Measurements from ENCODE around the gene NUP210L.

NUP210L gene

DNA sequence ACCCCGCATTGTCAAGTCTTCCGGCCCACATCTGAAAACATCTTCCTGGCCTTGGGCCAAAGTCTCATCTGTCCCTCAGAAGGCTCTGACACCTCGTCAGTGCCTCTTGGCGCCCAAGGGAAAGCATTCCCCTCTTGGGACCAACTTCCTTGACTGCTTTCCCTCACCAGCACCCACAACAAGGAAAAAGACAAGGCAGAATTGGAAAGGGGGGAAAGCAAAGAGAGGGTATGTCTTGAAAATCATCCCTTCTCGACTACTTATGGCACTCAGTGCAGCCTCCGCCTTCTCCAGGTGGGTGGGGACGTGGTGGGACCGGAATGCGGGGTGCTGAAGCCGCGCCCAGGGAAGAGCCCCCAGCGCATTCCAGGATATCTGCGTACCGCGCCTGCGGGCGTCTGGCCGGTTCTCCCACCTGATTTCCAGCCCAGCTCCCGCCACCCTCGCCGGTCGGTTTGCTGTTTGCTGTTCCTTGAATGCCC, 191.0 kb downstream of the NUP210L start:
- DNase-seq (ENCODE audit: low read depth), result no peak

DNA sequence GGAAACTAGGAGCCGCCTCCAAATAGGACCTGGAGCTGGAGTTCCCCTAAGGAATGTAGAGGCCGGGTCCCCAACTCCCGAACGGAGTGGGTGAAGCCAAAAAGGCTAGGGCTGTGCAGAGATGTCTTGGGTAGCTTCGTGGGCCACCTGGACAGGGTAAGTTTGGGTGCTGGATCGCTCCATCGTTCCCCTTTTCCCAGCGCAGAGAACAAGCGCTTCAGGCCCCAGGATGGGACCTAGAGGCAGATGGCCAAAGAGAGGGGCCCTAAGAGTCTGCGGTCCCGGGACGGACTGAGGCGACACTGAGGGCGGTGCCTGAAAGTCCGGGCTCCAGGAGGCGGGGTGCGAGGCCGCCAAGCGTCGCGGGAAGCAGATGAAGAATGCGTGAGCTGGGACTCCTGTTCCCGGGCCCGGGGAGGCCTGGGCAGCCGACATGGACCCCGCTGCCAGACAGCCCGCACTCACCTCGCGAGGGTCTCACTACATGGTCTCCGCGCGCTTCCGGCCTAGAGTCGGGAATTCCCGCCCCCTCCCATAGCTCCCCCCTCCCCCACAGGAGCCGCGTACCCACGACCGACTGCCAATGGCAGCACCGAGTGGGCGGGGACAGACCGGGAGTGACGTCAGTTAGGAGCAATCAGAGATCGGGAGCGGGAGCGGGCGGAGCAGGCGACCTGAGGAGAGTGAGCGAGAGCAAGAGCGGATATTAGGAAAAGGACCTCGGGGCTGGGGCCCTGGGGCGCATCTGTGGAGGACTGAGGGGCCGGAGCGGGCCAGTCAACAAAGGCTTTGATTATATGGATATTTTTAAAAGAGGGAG, 191.6 kb downstream of the NUP210L start, which contains the start of gene SLC39A1:
TSS of gene SLC39A1 (minus strand) at position 508 of the 820 bp plus-strand sequence. CDS start 822 bp downstream, outside the sequence.
- DNase-seq (ENCODE audit: low read depth), result peak; percentile 91

DNA sequence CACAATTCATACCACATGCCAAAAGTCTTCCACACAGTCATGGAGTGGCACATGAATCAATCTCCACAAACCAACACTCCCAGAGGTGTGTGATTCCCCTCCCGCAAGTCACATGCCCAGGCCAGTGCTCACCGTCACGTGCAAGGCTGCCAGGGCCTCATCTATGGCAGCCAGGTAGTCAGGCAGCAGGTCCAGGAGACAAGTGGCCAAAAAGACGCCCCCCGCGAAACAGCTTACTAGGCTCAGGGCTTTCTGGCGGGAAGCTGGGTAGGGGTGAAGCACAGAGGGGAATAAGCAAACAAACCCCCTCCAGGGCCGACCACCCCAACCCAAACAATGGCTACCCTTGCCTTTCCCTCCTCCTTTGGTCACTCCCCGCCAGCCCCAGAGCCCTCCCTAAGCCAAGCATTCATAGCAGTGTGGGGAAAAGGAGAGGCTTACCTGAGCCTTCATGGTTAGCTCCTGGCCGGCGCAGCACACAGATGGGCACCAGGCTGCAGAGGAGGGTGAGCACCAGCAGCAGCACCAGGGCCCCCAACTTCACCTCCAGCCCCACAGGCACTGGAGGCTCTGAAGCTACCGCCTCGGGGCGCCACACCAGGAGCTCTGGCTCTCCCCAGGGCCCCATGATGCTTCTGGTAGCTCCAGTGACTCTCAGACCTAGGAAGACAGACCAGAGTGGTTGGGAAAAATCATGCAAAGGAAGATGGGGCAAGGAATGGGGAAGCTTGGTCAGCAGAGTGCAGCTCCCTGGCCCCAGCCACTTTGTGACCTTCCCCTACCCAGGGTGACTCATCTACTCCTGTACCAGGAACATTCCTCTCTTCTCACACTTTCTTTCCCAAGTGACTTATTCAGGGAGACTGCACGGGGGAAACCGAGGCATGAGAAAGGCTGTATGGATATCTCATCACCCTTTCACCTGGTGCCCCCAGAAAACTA, 192.5 kb downstream of the NUP210L start:
- DNase-seq (ENCODE audit: low read depth), result no peak

DNA sequence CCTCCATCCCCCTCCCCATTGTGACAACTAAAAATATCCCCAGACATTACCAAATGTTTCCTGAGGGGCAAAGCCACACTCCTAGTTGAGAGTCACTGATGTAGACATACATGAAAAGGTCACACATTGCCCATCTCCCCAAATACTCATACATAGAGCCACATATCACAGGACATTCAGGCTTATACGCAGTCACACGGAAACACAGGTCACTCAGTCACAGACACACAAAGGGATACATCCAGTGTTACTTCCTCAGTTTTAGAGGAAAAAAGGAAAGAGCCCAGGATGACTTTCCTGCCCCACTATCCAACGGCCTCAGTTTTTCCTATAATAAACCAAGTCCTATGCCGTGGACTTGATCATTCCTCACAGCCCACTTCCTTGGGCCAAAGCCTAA, 193.5 kb downstream of the NUP210L start:
- no peak for DNase-seq (ENCODE audit: low read depth)

DNA sequence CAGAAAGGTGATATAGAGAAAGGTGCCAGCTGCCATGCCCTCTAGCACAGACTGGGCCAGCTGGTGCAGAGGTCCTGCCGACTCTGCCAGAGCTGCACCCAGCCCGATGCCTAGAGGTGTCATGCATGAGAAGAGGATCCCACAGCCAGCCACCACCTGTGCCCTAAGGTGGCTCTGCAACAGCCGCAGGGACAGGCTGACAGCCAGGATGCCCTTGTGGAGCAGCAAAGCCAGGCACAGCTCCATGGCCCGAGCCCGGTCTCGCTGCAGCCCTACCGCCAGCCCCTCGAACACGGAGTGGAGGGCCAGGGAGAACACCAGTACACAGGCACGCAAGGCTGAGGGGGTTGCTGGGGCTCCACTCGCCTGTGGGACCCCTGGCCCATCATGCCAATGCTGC, 194.7 kb downstream of the NUP210L start:
- no peak for DNase-seq (ENCODE audit: low read depth)

DNA sequence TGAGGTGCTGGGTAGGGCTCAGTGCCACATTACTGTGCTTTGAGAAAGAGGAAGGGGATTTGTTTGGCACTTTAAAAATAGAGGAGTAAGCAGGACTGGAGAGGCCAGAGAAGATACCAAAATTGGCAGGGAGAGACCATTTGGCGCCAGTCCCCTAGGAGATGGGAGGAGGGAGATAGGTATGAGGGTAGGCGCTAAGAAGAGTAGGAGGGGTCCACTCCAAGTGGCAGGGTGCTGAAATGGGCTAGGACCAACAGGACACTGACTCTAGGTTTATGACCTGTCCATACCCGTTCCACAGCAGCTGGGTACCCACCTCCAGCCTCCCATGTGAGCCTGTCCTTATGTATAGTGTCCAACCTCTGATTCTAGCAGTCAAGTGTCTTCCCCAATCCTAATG, 195.4 kb downstream of the NUP210L start:
- no peak for DNase-seq (ENCODE audit: low read depth)

DNA sequence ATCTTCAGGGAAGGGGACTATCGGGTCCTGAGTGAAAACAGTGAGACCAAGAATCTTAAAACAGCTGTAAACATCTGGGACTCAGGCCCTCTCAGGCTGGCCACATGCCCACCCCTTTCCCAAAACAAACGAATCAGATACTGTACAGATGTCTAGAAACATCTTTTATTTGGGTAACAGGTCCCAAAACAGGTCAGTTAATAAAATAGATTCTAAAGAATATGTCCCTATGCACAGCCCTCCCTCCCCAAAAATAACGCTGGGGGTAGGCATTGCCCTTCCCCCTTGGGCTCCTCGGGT, 196.0 kb downstream of the NUP210L start:
- DNase-seq (ENCODE audit: low read depth), result no peak

DNA sequence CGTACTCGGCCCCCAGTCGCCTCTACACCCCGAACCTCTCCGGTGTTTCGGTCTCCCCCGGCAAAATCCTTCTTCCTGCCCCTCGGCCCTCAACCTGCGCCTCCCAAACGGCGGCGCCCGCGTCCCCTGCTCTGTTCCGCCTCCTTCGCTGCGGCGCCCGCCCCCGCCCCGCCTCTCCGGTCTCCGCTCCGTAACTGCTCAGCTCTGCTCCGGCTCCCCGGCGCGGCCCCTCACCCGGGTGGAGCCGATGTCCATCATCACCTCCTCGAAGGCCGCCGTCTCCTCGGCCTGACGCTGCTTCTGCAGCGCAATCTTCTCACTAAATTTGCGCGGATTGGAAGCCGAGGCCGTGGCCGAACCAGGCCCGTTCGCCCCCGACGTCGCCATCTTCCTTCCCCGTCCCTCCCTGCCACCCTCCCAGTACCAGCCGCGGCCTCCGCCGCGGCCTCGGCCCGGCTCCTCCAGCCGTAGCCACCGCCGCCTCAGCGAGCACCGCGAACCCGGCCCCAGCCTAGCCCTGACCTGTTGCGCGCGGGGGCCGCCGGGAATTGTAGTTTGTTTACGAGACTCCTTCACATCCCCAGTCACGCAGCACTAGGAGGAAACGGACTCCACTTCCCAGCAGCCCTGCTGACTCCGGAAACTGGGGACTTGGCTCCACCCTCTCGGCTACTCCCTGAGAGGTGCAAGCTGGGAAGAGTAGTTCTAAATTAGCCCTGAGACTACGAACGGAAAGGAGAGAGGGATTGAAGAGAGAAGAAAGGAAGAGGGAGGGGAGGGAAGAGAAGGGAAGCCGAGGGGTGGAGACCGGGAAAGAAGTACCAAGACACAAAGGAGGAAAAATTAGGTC, 196.5 kb downstream of the NUP210L start, which contains the start of gene CRTC2:
TSS of gene CRTC2 (minus strand) at position 502 of the 850 bp plus-strand sequence. CDS start at position 387, 115 bp downstream.
- DNase-seq (ENCODE audit: low read depth), result peak; percentile 94

DNA sequence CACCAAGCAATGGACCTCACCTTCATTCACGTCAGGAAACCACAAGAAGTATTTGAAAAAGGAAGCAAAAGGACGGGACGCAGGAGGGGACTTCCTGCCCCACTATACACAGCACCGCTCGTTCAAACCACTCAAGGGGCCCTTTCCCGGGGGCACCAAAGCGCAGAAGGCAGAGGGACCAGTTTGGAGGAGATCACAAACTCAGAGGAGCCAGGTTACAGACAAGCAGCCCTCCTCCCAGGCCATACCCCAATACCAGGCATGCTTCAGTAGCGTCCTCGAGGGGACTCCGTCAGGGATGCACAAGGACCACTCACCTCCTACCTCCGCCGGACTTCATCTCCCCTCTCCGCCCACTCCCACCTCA, 197.1 kb downstream of the NUP210L start:
- DNase-seq (ENCODE audit: low read depth), result no peak

DNA sequence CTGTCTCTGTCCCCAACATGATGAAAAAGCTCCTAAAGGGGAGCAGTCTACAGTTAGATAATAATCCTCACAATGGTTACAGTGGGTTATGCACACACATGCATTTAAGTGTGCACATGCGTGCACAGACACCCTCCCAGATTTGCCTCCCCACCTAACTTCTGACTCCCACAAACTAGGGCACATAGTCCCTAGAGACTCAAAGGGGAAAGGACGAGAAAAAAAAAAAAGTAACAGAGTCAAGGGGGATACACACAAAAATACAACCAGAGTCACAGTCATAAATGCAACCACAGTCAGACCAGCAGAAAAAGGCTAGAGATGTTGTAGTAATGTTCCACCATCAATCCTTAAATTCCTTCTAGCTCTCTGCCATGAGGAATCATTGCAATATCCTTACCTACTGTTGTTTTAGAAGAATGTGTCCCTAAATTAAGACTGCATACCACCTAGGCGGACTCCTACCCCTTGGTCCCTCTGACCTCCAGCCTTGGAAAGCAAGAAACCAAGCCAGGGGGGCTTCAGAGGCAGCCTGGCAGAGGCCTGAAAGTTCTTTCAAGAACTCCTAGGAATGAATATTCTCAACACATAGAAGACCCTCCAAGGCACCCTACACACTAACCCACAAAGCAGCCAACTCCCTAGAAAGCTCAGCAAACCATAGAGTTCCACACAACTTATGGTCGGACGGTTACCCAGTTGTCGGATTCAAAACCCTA, 197.7 kb downstream of the NUP210L start:
- DNase-seq (ENCODE audit: low read depth), result no peak

DNA sequence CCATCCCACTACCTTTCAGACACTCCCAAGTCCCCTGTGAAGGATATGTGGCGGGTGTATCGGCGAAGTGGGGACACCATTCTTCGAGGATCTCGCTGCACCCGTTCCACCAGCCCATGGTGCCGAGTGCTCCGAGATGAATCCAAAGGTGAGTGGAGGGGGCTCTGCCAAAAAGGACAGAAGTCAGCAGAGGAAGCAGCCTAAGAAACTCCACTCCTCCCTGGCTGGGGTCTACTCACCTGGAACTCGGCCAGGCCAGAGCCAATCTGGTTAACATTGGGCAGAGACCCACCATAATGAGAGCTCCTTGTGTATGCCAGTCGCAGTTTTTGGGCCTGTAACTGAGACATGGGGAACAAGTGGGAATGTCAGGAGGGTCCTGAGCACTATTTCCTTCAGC, 200.0 kb downstream of the NUP210L start:
- no peak for DNase-seq (ENCODE audit: low read depth)

DNA sequence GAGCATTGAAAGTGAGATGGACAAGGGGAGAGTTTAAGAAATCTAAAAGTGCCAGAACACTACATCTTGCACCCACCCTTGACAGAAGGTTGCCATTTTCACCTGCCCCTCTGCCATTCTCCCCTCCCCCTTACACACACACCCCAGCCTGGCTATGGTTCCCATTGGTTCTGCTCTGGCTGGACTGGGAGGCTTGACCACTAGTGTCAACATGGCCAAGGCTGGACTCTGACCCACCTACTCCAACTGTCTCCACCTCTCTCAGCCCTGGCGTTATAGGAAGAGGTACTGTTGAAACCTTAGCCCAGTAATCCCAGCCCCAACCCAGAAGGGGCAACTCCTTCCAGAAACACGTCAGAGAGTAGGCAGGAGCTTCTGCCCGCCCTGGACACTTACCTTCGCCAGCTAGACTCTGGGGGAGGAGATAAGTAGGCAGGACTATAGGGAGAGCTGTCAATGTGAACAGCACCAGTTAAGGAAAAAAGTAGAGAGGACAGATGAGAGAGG, 201.0 kb downstream of the NUP210L start:
- DNase-seq (ENCODE audit: low read depth), result no peak

DNA sequence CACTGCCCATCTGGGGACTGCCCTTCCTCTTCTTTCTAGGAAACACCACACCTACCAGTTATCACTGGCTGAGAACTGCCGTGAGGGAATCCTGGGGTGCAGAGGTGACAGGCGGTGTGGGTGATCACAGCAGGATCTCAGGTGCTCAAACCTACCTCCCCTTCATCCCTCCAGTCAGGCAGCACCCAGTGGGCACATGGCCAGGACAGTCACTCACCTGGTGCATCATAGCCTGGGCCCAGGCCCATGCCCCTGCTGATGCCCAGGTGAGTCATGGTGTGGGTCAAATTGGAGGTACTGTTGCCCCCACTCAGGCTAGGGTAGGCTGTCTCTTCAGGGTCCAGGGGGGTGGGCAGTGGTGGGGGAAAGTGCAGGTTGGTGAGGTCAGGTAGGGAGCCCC, 203.1 kb downstream of the NUP210L start:
- DNase-seq (ENCODE audit: low read depth), result no peak

DNA sequence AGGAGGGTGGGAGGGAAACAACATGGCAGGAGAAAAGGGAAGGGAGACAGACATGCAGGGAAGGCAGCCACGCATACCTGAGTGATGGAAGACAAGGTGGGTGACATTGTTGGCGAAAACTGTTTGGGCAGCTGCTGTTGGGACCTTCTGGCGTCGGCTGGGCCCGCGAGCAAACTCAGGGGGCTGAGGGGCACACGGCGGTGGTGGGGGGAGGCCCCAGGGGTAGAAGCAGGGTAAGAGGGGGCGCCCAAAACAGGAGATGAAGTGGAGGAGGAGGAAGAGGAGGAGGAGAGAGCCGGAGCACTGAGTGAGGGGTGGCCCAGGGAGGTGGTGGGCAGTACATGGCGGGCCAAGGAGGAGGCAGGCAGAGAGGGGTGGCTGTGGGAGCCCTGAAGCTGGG, 203.7 kb downstream of the NUP210L start:
- no peak for DNase-seq (ENCODE audit: low read depth)

DNA sequence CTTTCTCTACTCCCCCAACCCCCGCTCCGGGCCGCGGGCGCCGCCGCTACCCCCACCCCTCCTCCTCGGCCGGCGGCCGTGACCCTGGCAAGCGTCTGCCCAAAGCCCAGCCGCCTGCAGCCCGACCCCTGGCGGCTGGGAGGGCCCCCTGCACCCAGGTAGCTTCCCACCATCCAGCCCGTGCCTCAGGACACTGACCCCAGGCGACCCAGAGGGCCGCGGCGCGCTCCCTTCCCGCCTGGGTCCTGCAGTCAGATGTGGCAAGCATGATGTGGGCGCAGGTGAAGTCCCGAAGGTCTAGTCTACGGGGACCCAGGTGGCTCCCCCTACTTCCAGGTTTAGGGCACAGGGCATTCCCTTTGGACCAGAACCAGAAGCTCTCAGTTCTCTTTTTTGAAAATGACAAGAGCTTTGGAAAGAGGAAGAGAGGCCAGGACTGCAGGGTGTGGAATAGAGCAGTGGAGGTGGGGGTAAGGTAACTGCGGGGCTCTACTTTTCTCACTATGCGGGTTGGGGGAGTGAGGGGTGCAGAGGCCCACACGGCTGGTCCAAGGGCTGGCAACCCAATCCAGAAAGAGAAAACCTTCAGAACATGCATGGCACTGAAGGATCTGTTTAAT, 208.1 kb downstream of the NUP210L start, which contains the start of gene DENND4B:
TSS of gene DENND4B (minus strand) at position 97 of the 620 bp plus-strand sequence. CDS start 2,344 bp downstream, outside the sequence.
- peak; percentile 71 for DNase-seq (ENCODE audit: low read depth)

DNA sequence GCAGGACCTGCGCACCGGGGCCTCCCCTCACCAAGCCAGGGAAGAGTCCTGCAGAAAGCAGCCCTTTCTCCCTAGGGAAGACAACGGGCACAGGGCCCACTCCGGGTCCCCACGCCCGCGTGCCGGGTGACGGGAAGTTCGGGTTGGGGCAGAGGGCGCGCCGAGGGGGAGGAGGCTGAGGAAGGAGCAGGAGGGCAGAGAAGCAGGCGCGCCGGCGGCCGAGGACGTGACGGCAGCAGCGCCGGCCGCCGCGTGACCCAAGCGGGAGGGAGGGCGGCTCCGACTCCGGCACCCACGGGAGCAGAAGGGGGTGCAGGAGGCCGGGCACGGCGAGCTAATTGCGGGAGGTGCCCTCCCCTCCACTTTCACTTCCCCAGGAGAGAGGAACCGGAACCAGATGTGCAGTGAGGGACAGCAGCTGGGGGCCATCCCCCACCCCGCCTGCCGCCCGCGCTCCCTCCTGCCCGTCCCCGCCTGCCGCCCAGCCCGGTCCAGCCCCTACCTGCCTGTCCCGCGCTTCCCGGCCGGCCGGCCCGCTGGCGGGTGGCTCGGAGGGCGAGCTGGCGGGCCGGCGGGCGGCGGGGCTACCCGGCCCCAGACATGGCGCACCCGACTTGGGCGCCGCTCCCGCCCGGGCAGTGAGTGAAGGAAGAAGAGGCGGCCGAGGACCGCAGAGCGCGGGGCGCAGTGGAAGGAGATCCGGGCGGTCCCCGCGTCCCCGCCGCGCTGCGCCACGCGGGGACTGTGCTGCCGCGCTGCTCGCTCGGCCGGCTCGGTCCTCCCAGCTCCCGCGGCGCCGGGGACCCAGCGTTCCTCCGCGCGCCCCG, 208.9 kb downstream of the NUP210L start:
- DNase-seq (ENCODE audit: low read depth), result peak; percentile 74

DNA sequence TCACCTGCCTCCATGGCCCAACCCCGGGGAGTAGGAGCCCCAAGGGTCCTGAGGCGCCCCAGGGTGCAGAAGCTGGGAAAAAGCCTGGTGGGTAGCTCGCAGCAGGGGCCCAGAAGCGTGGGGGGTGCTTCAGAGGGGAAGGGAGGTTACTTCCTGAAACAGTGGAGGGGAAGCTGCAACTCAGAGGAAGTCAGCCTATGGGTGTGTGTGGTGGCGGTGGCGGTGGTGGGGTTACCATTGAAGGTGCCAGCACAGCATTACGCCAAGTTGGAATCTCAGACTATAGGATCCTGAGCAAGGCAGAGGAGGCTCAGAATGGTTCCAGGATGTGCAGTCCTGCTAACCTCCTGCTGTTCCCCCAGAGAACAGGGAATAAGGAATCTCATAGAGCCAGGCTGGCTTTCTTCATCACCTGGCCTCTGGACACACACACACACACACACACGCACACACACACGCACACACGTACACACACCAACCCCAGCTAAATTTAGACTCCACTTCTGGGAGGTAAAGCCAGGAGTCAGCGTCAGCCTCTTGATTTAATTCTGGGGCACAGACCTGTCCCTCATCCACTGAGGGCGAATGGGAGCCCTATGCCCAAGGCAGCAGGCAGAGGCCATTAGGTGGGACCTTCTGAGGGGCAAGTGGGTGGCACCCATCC, 209.6 kb downstream of the NUP210L start:
- DNase-seq (ENCODE audit: low read depth), result peak; percentile 69

DNA sequence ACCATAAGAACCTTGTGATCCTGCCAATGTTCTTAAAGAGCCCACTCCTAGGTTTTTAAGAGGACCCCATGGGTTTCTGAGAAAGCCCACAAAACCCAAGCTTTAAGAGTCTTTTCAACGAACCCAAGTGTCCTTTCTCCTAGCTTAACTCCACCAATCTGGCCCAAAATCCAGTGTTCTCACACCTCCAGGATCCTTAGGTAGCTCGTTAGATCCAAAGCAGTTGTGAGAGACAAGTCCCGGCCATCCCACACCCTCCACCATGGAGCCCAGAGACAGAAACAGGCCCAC, 210.1 kb downstream of the NUP210L start:
- DNase-seq (ENCODE audit: low read depth), result no peak

All from activated T-cell treated with anti-CD3 and anti-CD28 coated beads for 48 hours (primary cell).